HCT116 (cell line): ENCODE results near the gene PSORS1C1.

Experiments
- CTCF ChIP-seq, 3 experiments: fragments of 200-600 bp in 1 of 3; sonication (generic) in 1 of 3; IDR thresholded peaks in 2 of 3; conservative IDR thresholded peaks in 1 of 3; 2 replicates each; pipeline ENCODE4 v1.5.1; 2012 to 2017; ENCODE audit warnings: low read depth in 2 of 3, low read length in 2 of 3, antibody characterized with exemption in 1 of 3, borderline replicate concordance in 1 of 3, control low read depth in 1 of 3, mild to moderate bottlenecking in 1 of 3, mixed read lengths in 1 of 3, mixed run types in 1 of 3, moderate library complexity in 1 of 3; ENCODE audit not compliant: insufficient read depth in 1 of 3
- ELF1 ChIP-seq: IDR thresholded peaks from 2 replicates; pipeline ENCODE4 v1.6.1; 2012; ENCODE audit warnings: low read depth, borderline replicate concordance
- EZH2 ChIP-seq: fragments of 200-600 bp; sonication (generic); IDR thresholded peaks from 2 replicates; pipeline ENCODE4 v1.6.1; 2017; ENCODE audit warnings: antibody characterized with exemption, mixed run types
- FOSL1 ChIP-seq: IDR thresholded peaks from 2 replicates; pipeline ENCODE4 v1.6.1; 2012; ENCODE audit warnings: low read depth
- MAX ChIP-seq: IDR thresholded peaks from 2 replicates; pipeline ENCODE4 v1.6.1; 2012
- POLR2A ChIP-seq: IDR thresholded peaks from 2 replicates; pipeline ENCODE4 v1.7.0; 2011; ENCODE audit warnings: borderline replicate concordance; ENCODE audit not compliant: insufficient read depth, insufficient read length; ENCODE audit errors: extremely low read depth
- POLR2AphosphoS5 ChIP-seq: IDR thresholded peaks from 2 replicates; pipeline ENCODE4 v1.6.1; 2011; ENCODE audit warnings: mild to moderate bottlenecking, low read depth, low read length, moderate library complexity
- SIN3A ChIP-seq: IDR thresholded peaks from 2 replicates; pipeline ENCODE4 v1.6.1; 2012; ENCODE audit warnings: low read depth
- YY1 ChIP-seq: IDR thresholded peaks from 2 replicates; pipeline ENCODE4 v1.6.1; 2011; ENCODE audit warnings: low read length, low read depth, moderate library complexity, mild to moderate bottlenecking; ENCODE audit not compliant: insufficient replicate concordance; ENCODE audit errors: extremely low read depth

GRCh38 chr6:31087494-31088089, 27.0 kb upstream of the PSORS1C1 start:
- TF ChIP-seq EZH2 (no peak), CTCF (IDR thresholded peaks at IDR 0.05 in 2 of 3, conservative IDR thresholded peaks at IDR 0.05 in 1 of 3; ENCODE audit: borderline replicate concordance in 1 of 3, insufficient read depth in 1 of 3, low read depth in 2 of 3, low read length in 2 of 3) (peak; percentile 66 to 75 (median 71); a peak in 5 of 6 replicates), MAX (no peak), POLR2AphosphoS5 (no peak), POLR2A (no peak), YY1 (no peak), ELF1 (no peak), FOSL1 (no peak), SIN3A (no peak)
